ENCODE results near the gene TOGARAM1.
"Not testable (repeated sequence)": the region's sequence is repeated elsewhere in the genome, so short reads cannot be mapped to it uniquely, and the experiment has no call there.

TOGARAM1 gene

GRCh38 chr14:45038865-45039264 is 76.9 kb downstream of the TOGARAM1 start:
- no peak for DNase-seq (ENCODE audit: low spot score)

DNA sequence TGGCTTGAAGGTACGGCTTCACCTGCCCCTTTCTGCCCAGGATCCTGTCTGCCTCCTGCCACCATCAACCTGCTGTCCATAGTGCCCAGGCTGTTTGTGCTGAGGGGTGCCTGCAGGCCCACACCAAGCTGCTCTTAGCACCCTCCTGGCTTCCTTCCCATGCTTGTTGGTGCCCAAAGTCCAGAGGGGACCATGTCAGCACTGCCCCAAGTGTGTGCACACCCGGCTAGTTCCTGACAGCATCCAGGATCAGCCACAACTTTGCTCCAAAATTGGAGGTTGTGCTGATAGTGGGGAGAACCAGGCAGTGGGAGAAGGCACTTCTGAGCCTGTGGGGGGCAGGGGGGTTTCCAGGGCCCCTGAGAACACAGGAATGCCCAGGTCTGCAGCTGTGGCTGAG is 77.4 kb downstream of the TOGARAM1 start:
- no peak for DNase-seq (ENCODE audit: low spot score)

DNA sequence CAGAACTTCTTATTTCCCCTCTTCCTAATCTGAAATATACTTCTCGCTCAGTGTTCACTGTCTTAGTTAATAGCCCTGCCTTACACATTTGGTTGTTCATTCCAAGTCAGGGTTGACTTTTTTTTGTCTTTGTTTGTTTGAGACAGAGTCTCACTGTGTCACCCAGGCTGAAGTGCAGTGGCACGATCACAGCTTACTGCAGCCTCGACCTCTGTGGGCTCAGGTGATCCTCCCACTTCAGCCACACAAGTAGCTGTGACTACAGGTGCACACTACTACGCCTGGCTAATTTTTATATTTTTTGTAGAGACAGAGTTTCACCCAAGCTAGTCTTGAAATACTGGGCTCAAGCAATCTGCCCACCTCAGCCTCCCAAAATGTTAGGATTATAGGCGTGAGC is 79.7 kb downstream of the TOGARAM1 start:
- no peak for DNase-seq (ENCODE audit: low spot score)

DNA sequence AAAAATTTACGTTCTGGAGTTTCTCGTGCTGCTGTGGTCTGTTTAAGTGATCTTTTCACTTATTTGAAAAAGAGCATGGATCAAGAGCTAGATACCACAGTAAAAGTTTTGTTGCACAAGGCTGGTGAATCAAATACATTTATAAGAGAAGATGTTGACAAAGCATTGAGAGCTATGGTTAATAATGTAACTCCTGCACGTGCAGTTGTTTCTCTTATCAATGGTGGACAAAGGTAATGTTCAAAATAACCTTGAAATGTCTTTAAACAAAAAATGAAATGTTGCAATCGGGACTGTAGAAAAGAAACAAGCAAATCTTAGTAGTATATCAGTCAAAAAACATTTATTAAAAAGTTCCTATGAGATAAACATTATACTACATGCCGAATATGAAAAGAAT is 82.6 kb downstream of the TOGARAM1 start:
- DNase-seq (ENCODE audit: low spot score), result no peak

DNA sequence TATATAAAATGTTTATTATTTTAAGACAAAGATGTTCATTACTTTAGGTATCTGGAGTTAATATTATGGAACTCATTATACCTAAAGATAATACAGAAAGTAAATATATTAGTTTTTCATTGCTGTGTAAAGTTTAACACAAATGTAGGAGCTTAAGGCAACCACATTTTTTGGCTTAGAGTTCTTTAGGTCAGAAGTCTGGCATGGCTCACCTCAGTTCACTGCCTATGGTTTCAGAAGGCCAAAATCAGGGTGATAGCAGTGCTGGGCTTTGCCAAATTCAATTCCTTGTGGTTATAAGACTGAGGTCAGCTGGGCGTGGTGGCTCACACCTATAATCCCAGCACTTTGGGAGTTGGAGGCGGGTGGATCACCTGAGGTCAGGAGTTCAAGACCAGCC is 86.4 kb downstream of the TOGARAM1 start:
- no peak for DNase-seq (ENCODE audit: low spot score)

GRCh38 chr14:45051180-45051579 is 89.2 kb downstream of the TOGARAM1 start:
- peak; percentile 18 for DNase-seq (ENCODE audit: low spot score)

DNA sequence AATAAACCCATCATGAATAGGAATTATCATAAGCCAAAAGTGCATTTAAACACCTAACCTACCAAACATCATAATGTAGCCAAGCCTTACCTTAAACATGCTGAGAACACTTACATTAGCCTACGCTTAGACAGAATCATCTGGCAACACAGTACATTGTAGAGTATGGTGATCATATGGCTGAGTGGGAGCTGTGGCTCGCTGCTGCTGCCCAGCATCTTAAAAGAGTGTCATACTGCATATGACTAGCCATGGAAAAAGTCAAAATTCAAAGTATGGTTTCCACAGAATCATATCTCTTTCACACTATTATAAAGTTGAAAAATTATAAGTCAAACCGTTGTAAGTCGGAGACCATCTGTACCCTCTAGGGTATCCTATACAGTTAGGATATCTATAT is 89.9 kb downstream of the TOGARAM1 start:
- DNase-seq (ENCODE audit: low spot score), result no peak

DNA sequence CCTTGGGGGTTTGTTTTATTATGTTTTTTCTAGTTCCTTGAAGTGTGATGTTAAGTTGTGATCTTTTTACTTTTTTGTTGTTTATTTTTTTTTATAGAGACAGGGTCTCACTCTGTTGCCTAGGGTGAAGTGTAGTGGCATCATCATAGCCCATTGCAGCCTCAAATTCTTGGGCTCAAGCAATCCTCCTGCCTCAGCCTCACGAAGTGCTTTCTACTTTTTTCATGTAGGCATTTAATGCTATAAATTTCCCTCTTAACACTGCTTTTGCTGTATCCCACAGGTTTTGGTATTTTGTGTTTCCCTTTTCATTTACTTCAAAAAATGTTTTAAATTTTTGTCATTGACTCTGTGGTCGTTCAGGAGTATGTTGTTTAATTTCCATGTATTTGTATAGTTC is 95.4 kb downstream of the TOGARAM1 start:
- no peak for DNase-seq (ENCODE audit: low spot score)

- DNase-seq (ENCODE audit: low spot score), result no peak
Observed at GRCh38 chr14:45057881-45058364, 95.9 kb downstream of the TOGARAM1 start.

- no peak for DNase-seq (ENCODE audit: low spot score)
Observed at GRCh38 chr14:45060551-45060950, 98.6 kb downstream of the TOGARAM1 start.

- DNase-seq (ENCODE audit: low spot score), result no peak
Observed at GRCh38 chr14:45065540-45065939, 103.5 kb downstream of the TOGARAM1 start.

DNA sequence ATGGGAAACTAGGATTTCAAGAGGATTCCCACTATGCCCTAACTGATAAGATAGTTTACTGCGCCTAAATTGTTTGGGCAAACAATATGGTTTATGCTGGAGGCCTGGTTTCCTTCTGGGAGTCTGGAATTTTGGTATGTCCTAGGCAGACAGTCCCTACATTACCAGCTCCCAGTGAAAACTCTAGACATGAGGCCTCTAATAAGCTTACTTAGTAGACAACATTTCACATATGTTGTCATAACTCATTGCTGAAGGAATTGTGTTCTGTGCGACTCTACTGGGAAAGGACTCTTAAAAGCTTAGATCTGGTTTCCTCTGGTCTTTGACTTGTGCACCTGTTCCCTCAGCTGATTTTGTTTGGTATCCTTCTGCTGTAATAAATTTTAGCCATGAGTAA is 104.0 kb downstream of the TOGARAM1 start:
- no peak for DNase-seq (ENCODE audit: low spot score)

GRCh38 chr14:45066667-45067066 is 104.7 kb downstream of the TOGARAM1 start:
- no peak for DNase-seq (ENCODE audit: low spot score)

DNA sequence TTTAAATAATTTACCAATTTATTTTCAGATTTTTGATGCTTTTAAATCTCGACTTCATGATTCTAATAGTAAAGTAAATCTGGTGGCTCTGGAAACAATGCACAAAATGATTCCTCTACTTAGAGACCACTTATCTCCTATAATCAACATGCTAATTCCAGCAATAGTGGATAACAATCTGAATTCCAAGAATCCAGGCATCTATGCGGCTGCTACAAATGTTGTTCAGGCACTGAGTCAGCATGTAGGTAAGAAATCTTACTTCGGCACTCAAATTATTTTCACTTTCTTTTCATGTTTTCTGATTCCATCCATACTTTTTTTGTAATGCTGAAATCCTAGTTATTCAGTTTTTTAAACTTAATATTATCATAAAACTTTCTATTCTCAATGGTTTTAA is 106.4 kb downstream of the TOGARAM1 start:
- DNase-seq (ENCODE audit: low spot score), result no peak

DNA sequence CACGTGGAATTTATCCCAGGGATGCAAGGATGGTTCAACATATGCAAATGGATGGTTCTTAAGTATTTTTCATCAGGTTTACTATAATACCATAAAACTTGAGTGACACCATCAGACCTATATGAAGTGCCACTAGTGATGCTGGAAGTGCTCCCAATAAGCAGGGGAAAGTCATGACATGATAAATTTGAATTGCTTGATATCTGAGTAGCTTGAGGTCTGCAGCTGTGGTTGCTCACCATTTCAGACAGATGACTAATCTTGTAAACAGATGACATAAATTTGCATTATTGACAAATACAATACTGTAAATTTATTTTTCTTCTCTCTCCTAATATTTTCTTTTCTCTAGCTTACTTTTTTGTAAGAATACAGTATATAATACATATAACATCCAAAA is 108.2 kb downstream of the TOGARAM1 start:
- no peak for DNase-seq (ENCODE audit: low spot score)

DNA sequence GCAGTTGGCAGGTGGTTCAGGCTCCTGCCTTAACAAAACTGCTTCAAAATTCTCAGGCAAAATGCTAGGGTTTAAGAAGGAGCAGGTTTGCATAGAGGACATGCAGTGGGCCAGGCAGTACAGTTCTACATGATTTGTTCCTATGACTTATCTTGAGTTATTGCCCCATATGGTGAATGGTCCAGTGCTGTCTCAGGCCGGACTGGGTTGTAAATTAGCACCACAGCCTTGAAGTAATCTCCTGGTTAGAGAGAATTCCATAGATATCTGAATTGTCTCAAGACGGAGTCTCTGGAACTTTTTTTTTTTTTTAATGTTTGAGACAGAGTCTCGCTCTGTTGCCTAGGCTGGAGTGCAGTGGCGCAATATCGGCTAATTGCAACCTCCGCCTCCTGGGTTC is 110.1 kb downstream of the TOGARAM1 start:
- no peak for DNase-seq (ENCODE audit: low spot score)

- DNase-seq (ENCODE audit: low spot score), result no peak
Observed at GRCh38 chr14:45073231-45073879, 111.4 kb downstream of the TOGARAM1 start.

DNA sequence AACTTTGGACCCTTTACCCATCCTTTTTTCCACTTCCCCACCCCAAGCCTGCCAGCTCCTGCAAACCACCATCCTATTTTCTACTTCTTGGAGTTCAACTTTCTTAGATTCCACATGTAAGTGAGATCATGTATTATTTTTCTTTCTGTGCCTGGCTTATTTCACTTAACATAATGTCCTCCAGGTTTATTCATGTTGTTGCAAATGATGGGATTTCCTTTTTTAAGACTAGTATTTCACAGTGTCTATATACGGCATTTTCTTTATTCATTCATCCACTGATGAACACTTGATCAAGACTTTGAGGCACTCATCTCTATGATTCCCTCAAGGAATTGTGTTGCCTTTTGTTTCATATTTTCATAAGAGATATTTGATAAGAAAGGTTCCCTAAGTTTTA is 116.3 kb downstream of the TOGARAM1 start:
- no peak for DNase-seq (ENCODE audit: low spot score)

GRCh38 chr14:45080416-45080968 is 118.5 kb downstream of the TOGARAM1 start:
- not testable (repeated sequence) for DNase-seq (ENCODE audit: low spot score)

- DNase-seq (ENCODE audit: low spot score), result not testable (repeated sequence)
Observed at GRCh38 chr14:45081096-45081495, 119.1 kb downstream of the TOGARAM1 start.

DNA sequence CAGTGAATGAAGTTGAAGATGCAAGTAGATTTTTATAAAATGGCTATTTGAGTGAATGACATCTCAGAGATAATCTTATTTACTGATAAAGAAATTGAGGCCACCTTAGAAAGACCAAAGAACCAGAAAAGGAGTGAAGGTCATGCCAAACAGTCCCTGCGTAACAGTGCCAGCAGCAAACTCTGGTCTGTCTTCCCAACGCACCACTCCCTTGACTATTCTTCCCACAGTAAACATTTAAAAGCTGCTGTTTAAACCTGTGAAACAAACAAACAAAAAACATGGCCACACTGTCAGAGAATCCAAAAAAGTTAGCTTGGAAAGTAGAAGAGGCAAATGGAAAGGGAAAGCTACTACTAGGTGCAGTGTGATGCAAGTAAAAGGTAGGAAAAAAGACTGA is 120.4 kb downstream of the TOGARAM1 start:
- DNase-seq (ENCODE audit: low spot score), result no peak

- DNase-seq (ENCODE audit: low spot score), result no peak
Observed at GRCh38 chr14:45083617-45083975, 121.6 kb downstream of the TOGARAM1 start.

DNA sequence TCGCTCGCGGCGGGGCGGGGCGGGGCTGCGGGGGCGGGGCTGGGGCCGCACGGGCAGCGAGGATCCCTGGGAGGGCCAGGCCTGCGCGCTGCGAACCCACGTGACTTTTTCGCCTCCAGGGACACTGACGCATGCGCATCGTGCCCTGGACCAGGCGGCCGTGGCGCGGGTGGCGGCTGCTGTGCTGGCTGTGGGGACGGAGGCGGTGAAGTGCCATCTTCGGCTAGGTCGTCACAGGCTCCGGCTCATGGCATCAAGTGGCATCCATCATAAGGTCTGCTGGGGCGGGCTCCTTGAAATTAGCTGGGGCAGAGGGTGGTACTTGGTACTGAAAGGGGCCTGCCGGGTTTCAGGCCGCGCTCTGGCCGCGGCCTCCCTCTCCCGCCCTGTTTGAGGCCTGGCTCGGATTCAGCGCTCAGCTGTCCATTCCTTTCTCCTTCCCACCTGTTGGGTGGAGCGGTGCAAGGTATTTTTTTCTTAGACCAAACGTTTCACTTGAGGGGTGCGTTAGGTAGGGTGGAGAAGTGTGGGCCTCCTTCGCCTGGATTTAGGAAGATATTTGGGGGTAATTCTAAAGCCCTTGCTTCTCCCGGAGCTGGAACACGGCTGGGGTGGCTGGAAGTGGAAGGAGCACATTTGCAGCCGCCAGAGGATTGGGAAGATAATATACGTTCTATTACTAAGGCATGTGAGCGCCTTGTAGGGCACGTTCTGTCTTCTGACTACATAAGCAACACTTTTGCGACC is 122.2 kb downstream of the TOGARAM1 start, which contains the start of gene PRPF39:
Gene PRPF39 (plus strand): TSS at position 141 of the 747 bp plus-strand sequence. CDS start 11,124 bp downstream, outside the sequence.
- DNase-seq (ENCODE audit: low spot score), result peak; percentile 100

All from AG20443 (cell line).